EL (cell line): ENCODE measurements around the gene POLRMT.
"Not testable (repeated sequence)": the region's sequence is repeated elsewhere in the genome, so short reads cannot be mapped to it uniquely, and the experiment has no call there.

Experiments used
- DNase-seq: peaks from one replicate; pipeline ENCODE4 v3.0.0-alpha.2; 2016

POLRMT gene

DNA sequence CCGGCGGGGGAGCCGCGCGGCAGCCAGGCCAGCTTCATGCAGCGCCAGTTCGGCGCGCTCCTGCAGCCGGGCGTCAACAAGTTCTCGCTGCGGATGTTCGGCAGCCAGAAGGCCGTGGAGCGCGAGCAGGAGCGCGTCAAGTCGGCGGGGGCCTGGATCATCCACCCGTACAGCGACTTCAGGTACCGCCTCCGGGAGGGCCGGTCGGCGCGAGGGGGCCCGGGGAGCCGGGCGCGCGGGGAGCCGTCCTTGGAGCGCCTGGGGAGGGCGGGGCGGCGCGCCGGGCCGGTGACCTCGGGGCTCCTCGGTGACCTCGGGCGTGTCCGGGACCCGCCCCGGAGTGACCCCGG is 43.0 kb downstream of the POLRMT start:
- peak; percentile 40 for DNase-seq

DNA sequence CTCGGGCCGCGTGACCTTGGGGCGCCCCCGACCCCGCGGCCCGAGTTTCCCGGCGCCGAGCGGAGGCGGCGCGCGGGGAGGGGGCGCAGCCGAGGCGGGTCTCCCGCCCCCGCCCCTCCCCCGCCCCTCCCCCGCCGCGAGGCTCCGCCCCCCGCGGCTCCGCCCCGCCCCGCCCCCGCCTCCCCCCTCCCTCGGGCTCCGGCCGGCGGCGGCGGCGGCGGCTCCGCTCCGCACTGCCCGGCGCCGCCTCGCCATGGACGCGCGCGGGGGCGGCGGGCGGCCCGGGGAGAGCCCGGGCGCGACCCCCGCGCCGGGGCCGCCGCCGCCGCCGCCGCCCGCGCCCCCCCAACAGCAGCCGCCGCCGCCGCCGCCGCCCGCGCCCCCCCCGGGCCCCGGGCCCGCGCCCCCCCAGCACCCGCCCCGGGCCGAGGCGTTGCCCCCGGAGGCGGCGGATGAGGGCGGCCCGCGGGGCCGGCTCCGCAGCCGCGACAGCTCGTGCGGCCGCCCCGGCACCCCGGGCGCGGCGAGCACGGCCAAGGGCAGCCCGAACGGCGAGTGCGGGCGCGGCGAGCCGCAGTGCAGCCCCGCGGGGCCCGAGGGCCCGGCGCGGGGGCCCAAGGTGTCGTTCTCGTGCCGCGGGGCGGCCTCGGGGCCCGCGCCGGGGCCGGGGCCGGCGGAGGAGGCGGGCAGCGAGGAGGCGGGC is 43.5 kb downstream of the POLRMT start, which contains the start of gene HCN2:
Gene HCN2 (plus strand): TSS at position 189 of the 703 bp plus-strand sequence. CDS start 65 bp downstream, at position 254.
- DNase-seq, result no peak

DNA sequence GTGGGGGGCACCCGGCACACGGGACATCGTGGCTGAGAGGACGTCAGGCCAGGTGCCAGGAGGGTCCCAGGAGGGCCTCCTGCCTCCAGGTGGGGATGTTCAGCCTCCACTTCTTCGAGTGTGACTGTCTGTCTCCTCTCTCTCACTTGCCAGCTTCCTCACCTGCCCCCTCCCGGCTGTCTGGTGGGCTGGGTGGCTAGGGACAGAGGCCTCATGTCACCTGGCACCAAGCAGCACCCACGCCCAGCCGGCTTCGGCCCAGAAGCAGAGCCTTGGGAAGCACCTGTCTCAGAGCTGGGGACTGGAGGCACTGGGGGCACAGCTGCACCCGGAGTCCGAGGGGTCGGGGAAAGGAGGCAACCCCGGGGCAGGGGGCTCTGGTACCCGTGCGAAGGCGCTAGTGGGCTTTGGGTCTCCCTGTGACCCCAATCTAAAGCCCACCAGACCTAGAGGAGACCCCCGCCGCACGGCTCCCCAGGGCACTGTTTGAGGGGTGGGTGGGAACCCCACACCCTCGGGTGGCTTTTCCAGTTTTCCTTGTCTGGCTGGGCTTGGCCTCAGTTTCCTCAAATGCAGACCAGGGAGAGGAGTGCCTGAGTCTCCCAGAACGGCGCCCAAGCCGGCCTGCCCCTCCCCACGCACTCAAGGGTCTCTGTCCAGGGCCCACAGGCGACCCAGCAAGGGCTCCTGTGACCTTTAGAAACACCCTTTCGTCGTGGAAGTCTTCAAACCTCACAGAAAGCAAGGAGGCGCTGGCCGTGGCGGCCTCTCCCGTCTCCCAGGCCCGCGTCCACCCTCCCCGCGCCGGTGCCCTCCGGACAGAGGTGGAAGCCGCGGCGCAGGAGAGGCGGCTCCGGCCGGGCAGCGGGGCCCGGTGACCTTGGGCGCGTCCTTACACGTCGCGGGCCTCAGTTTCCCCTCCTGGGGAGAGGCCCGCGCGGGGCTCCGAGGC is 44.3 kb downstream of the POLRMT start:
- no peak for DNase-seq

DNA sequence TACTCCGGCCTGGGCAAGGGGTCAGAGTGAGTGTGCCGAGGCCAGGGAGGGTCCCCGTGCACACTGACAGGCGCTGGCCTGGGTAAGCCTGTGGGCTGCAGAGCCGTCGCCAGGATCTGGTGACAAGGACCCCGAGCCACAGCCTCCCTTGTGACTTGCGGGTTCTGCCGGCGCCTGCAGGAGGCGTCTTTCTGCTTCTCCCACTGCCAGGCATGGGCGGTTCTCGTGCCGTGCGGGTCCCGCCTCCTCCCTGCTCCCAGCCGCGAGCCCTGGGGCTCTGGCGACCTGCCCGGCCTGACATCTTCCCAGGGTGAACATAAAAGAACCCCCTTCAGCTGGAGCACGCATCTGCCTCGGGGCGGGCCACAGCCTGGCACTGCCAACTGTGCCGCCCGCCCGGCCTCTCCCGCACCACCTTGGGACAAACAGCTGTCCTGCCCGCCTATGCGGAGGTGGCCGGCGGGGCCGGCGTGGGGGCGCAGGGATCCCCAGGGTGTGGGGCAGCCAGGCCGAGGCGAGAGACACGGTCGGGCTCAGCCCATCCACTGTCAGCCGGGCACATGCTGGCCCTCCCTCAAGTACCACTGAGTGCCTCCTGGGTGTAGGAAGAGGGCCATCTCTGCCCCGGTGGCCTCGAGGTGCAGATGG is 45.1 kb downstream of the POLRMT start:
- peak; percentile 91 for DNase-seq

DNA sequence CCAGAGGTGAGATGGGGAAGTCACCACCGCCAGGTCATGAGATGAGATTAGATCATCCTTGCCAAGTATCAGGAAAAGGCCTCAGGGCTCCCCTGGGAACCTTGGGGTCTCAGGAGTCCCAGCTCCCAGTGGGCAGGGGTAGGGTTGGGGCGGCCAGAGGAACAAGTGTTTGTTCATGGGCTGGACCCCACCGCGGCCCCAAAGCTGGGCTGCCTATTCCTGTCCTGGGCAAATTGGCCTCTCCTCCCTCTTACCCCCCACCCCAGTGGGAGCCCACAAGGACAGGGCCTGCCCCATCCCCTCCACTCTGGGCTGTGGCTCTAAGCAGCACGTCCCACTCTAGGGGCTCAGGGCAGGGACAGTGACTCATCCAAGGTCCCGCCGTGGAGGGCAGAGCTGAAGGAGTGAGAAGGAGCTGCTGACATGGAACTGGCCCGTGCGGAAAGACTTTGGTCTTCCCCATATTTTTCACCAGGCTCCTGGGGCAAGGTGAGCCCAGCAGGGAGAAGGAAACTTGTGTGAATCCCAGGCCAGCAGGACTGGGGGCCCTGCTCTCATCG is 47.7 kb downstream of the POLRMT start:
- peak; percentile 23 for DNase-seq

DNA sequence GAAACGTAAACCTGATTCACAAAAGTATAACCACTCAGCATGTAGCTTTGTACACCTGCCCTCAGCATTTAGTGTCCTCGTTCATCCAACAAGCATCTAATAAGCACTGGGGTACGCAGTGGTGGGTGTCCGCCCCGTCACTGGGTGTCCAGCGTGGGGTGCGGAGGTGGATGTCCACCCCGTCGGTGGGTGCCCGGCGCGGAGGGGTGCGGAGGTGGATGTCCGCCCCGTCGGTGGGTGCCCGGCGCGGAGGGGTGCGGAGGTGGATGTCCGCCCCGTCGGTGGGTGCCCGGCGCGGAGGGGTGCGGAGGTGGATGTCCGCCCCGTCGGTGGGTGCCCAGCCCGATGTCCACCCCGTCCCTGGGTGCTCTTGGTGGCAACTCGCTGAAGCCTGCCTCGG is 48.2 kb downstream of the POLRMT start:
- DNase-seq, result not testable (repeated sequence)

DNA sequence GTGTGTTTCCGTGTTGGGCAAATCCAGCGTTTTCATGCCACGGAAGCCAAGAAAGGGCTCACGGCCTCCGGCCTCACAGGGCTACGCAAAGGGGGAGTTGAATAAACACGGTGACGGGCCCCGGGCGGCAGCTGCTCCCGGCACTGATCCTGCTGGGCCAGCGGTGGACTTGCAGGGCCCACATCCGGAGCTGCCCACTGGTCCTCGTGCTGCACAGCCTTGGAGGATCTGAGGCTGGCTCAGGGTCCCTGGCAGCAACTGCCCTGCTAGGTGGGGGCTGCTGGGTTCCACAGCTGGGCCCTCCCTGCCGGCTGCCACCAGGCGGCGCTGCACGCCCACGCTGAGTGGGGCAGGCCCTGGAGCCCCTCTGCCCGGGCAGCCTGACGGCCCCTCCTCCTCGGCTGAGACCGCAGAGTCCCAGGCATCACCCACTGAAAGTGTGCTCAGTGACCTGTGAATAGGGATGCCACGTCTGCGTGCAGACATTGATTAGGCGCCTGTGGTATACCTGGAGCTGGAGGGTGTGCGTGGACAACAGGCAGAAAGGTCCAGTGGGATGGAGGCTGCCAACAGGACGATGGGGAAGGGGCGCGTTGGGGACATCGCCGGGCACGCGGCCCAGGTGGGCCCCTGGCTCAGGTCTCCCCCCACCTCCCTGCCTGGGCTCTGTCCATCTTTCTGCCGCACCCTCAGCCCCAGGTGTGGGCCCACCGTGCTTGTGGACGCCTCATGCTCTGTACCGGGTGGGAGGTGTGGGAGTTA is 48.9 kb downstream of the POLRMT start:
- peak; percentile 48 for DNase-seq

DNA sequence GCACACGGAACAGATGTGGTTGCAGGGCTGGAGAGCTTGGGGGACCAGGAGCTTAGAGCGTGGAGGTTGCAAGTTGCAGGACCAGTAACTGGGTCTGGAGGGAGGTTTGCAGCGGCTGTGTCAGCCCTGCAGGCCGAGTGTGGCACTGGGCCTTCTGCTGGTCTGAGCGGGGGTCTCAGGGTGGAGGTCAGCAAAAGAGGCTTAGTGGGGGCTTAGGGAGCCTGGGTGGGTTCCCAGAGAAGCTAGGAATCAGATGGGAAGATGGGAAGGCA is 49.4 kb downstream of the POLRMT start:
- no peak for DNase-seq

DNA sequence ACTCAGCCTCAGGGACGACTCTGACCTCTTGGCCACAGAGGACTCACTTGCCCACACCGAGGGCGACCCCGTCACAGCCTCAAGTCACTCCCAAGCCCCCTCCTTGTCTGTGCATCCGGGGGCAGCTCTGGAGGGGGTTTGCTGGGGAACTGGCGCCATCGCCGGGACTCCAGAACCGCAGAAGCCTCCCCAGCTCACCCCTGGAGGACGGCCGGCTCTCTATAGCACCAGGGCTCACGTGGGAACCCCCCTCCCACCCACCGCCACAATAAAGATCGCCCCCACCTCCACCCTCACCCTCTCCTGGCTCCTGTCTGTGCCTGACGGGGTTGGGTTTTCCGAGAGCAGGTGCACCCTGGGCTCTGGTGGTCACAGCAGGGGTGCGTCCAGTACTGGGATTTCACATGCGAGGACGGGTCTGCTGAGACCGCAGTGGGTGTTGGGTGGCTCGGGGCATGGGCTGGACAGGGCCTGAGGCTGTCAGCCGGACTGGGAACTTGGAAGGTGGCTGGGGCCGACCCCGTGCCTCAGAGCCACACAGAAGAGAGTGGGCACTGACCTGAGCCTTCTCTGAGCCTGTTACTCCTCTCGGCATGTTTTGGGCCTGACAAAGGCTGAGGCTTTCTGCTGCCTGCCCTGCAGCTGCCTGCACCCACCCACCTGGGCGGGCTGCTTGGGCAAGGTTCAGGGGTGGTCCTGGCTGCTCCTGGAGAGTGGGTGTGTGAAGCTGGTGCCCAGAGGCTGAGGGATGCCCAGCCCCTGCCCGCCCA is 50.0 kb downstream of the POLRMT start:
- DNase-seq, result no peak

DNA sequence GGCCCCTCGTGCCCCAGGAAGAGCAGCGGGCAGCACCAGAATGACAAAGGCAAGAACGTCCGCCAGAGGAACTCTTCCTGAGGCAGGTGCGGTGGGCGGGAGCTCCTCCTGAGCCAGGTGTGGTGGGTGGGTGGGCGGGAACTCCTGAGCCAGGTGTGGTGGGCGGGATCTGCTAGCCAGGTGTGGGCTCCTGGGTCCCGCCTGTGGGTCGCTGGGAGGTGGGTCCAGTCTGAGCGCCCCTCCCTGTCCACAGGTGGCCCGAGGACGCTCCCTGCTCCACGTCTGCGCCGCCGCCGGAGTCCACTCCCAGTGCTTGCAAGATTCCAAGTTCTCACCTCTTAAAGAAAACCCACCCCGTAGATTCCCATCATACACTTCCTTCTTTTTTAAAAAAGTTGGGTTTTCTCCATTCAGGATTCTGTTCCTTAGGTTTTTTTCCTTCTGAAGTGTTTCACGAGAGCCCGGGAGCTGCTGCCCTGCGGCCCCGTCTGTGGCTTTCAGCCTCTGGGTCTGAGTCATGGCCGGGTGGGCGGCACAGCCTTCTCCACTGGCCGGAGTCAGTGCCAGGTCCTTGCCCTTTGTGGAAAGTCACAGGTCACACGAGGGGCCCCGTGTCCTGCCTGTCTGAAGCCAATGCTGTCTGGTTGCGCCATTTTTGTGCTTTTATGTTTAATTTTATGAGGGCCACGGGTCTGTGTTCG is 50.7 kb downstream of the POLRMT start:
- DNase-seq, result peak; percentile 75

DNA sequence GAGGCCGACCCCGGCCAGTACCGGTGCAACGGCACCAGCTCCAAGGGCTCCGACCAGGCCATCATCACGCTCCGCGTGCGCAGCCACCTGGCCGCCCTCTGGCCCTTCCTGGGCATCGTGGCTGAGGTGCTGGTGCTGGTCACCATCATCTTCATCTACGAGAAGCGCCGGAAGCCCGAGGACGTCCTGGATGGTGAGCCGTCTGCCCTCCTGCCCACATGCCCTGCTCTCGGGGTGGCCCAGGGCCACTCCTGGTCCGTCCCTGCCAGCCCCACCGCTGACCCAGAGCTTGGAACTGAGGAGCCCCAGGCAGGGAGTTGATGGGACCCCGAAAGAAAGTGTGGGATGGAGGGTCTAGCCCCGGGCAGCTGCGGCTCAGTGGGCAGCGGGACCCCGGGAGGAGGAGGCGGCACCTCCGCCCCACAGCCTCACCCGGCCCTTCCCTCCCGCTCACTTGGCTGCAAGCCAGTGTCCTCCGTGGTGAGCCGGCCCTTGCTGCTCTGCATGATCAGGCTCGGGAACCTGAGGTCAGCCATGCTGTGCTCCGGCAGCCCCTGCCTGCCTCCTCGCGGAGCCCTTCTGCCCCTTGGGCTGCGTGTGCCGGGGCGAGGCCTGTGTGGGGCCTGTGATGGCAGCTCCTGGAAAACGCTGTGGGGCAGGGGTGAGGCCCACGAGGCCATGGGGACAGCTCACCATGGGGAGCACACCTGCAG is 51.8 kb downstream of the POLRMT start:
- DNase-seq, result no peak

DNA sequence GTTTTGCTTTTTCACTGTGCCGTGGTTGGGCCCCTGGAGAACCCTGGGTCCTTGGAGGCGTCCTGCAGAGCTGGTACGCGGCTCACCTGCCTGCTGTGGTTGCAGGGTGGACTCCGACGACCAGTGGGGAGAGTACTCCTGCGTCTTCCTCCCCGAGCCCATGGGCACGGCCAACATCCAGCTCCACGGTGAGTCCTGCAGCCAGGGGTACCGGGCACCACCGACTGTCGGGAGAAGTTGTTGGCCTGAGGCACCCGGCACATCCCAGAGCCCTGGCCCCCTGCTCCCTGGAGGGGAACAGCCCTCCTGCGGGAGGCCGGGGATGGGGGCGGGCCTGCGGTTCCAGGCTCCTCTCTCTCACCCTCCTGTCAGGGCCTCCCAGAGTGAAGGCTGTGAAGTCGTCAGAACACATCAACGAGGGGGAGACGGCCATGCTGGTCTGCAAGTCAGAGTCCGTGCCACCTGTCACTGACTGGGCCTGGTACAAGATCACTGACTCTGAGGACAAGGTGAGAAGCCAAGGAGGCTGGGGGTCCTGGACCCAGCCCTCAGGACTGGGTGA is 53.0 kb downstream of the POLRMT start:
- no peak for DNase-seq

DNA sequence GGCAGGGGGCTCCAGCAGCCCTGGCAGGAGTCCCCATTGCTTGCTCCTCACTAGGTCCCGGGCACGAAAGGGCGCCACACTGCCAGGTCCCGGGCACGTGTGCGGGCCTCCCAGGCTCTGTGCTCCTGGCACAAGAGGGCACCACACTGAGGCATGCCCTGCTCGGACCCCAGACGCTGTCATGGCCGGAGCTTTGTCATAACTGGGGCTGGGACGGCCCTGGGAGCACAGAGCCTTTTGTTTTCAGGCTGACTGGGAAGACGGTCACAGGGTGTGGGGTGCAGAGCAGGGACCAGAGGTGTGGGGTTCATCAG is 53.5 kb downstream of the POLRMT start:
- no peak for DNase-seq

DNA sequence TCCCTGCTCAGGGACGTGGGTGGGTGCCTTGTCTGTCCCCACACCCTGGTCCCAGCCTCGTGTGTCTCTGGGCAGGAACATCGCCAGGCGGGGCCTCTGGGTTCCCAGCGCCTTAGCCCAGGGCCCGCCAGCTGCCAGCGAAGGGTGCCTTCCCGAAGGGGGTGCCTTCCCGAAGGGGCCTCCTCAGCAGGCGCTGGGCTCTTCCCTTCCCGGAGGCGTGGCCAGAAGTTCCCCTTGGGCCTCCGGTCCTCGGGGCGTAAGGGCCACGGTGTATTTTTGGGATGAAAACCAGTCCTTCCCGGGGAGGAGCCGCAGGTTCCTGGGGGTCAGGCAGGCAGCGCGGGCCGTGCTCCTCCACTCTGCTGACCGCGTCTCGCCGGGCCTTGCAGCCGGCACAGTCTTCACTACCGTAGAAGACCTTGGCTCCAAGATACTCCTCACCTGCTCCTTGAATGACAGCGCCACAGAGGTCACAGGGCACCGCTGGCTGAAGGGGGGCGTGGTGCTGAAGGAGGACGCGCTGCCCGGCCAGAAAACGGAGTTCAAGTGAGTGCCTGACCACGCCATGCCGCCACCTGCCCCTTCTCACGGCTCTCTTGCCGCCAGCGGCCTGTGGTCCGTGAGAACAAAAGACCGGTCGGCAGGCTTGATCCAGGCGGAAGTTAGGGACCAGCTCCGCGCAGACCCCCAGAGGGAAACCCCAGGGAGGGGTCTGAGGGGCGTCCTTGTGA is 54.1 kb downstream of the POLRMT start:
- DNase-seq, result no peak

DNA sequence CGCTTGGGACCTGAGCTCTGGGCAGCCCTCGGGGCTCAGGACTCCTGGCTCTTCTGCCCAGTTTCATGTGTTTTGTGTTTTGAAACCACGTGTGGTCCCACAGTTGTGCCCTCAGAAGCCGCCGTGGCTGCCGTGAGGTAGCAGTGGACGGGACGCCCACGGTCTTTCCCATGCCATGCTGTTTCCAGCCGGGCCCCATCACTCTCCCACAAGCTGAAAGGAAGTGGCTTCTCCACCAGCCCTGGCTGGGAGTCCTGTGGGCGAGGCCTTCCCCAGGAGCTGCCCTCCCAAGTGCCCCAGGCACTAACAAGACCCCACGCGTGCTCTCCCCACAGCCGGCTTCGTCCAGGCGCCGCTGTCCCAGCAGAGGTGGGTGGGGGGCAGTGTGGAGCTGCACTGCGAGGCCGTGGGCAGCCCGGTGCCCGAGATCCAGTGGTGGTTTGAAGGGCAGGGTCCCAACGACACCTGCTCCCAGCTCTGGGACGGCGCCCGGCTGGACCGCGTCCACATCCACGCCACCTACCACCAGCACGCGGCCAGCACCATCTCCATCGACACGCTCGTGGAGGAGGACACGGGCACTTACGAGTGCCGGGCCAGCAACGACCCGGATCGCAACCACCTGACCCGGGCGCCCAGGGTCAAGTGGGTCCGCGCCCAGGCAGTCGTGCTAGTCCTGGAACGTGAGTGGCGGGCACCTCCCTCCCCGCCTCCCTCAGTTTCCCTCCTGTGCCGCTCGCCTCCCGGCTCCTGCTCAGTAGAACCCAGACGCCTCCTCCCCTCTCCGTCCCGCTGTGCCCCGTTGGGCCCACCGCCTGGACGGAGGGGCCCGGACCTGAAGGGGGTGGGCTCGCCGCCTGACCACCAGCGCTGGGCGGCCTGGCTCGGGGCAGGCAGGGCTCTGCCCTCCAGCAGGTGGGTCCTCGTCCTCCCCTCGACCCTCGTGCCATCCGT is 55.6 kb downstream of the POLRMT start:
- no peak for DNase-seq

DNA sequence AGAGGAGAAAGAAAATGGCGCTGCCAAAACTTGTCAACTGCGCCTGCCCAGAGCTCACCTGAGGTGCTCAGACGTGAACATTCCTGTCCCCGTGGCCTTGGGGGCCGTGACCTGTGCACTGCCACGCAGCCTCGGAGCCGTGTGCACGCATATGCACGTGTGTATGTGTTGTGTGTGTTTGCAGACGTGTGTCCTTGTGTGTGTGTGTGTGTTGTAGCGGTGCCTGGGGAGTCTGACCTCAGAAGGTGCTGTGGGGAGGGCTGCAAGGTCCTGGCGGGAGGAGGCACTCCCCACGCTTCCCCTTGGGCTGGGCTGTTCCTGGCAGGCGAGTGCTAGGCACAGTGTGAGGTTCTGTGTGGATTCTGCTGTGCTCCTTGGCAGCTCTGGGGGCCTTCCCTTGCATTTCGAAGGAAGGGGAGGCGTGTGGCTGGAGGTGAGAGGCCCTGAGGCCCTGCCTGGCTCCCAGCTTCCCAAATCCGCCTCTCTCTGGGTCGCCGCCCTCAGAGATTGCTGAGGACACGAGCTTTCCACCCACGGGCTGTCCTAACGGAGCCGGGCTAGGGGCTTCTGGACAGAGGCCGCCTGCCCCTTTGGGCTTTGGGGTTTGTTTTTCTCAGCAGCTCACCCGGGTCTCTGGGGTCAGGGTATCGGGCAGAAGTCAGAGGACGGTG is 56.4 kb downstream of the POLRMT start:
- DNase-seq, result no peak

DNA sequence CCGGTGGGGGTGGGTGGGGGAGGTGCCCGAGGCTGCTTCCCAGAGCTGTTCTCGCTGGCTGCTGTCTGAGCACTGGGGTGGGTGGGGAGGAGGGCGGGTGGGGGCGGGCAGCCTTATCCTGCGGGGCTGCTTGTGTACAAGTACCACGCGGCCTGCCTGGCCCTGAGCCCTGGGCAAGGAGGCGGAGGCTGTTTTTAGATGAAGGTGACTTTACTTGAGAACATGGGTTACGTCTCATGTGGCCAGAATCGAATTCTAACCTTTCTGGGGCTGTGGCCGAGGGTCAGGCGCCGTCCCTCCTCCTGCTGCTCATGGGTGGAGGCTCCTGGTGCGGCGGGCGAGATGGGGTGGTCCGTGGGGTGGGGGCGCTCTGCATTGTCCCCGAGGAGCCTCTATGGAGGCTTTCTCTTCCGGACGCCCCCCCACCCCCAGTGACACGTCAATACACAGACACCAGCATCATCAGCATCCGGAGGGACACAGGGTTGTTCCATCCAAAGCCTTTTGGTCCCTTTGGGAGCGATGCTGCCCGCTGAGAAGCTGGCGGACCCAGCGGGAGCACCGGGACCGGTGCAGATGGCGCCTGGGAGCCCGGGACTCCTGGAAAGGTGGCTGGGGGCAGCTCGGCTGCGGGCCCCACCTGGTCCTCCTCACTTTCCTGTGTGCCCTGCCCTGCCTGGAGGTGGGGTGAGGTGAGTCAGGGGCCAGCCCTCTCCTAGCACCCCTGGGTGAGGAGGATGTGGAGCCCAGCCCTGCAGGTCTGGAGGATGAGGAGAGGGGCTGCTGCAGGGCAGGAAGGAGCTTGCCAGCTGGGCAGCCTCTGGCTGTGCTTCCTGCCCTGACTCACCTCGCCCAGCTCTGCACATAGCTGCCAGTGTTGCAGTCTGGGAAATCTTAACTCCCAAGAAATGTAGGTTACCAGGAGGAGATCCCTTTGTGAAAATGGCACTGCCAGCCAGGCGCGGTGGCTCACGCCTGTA is 57.5 kb downstream of the POLRMT start:
- peak; percentile 67 for DNase-seq
